Vagina (tissue), 2 donors: Measurements from ENCODE around the gene RAD52.

Source experiments
- CTCF ChIP-seq, 3 experiments: fragments of 450-650 bp in 2 of 3; fragments of 200-600 bp in 1 of 3; sonication (generic) in 1 of 3; IDR thresholded peaks; one replicate each; pipeline ENCODE4 v1.5.1; 2017 to 2019; ENCODE audit warnings: antibody characterized with exemption in 3 of 3, mild to moderate bottlenecking in 2 of 3, moderate library complexity in 2 of 3
- POLR2A ChIP-seq, 2 donors: fragments of 450-650 bp; IDR thresholded peaks; one replicate each; pipeline ENCODE4 v1.6.1; 2017; ENCODE audit warnings: antibody characterized with exemption in 2 of 2, mild to moderate bottlenecking in 2 of 2, moderate library complexity in 2 of 2
- POLR2AphosphoS5 ChIP-seq, 2 donors: sonication (generic); formaldehyde crosslinking; IDR thresholded peaks; one replicate each; pipeline ENCODE4 v1.9.0; 2017; ENCODE audit warnings: antibody characterized with exemption in 2 of 2, mild to moderate bottlenecking in 2 of 2, low read depth in 1 of 2; ENCODE audit not compliant: insufficient read depth in 1 of 2

GRCh38 chr12:936377-937345 lies 12.8 kb downstream of the RAD52 start:
- TF ChIP-seq CTCF (IDR thresholded peaks at IDR 0.05) (no peak), POLR2A (IDR thresholded peaks at IDR 0.05) (no peak), POLR2AphosphoS5 (IDR thresholded peaks at IDR 0.05; ENCODE audit: insufficient read depth in 1 of 2, low read depth in 1 of 2) (no peak)
